GM19240 (cell line): ENCODE measurements around the gene KCNN4.
"Not testable (repeated sequence)": the region's sequence is repeated elsewhere in the genome, so short reads cannot be mapped to it uniquely, and the experiment has no call there.

ENCODE experiments used
- DNase-seq: peaks from one replicate; pipeline ENCODE4 v3.0.0; 2011; ENCODE audit warnings: low spot score; ENCODE audit not compliant: insufficient read length

Gene KCNN4

DNA sequence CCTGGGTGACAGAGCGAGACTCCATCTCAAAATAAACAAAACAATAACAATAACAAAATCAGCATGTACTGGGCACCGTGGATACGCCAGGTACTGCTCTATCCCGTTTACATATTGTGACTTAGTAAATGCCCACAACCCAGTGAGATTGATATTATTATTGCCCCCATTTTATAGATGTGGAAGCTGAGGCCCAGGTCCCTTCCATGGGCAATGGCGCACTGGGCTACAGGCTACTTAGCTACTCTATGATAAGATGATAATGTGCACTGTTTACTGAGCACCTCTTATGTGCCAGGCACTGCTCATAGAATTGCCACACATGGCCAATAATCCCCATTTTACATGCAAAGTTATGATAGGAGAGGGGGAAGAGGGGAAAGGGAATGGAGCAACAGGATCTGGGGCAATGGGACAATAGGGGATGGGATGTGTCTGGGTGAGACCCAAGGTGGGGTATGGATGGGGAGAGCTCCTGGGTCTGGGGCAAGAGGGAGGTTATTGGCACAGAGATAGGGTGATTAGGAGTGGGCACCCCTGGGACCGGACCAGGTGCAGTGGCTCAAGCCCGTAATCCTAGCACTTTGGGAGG is 5.4 kb downstream of the KCNN4 start:
- DNase-seq: no peak

DNA sequence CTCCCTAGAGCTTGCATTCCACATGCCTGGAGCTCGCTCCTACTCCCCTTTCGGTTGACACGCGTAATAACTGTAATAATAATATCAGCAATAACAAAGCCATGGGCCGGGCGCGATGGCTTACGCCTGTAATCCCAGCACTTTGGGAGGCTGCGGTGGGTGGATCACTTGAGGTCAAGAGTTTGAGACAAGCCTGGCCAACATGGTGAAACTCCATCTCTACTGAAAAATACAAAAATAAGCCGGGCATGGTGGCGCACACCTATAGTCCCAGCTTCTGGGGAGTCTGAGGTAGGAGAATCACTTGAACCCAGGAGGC is 5.9 kb downstream of the KCNN4 start:
- not testable (repeated sequence) for DNase-seq

DNA sequence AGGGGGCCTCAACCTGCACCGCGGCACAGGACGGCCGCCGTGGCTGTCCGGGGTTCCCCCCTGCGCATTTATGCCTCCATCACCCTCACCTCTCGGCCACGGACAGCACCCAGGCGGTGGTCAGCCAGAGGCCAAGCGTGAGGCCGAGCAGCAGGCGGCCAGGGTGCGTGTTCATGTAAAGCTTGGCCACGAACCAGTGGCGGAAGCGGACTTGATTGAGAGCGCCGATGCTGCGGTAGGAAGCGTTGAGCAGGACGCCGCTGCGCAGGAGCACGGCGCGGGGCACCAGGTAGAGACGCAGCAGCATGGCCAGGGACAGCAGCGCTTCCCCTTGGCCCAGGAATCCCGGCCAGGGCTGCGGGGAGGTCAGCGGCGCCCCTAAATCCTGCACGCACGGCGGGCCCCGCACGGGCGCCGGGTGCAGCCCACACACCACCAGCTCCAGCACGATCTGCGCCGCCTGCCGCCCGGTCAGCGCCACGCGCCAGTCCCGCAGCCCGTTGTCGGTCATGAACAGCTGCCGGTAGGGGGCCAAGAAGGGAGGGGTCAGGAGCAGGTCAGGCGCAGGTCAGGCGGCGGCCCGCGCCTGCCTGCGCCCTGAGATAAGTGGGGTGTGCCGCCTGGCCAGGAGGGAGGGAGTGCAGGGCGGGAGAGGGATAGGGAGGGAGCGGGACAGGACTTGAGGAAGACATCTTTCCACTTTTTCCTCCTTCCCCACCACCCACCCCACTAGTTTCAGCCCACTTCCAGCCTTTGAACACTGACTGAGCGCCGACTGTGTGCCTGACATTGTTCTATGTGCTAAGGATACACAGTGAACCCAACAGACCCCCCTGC is 6.5 kb downstream of the KCNN4 start:
- no peak for DNase-seq

DNA sequence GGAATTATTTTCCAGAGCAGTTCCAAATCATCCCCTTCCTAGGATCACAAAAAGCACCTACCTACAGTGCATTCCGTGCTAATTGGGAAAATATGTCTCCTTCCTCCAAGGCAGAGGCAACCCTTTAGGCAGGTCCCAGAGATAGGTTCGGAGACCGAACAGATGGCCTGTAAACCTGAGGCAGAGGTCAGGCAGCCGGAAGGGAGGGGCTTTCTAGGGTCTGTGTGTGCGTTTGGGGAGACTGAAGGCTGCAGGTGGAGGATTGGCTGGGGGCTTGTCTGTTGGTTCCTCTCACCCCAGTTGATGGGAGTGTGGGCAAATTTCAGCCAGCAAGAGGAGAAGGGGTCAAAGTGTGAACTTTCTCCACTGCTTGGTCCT is 7.1 kb downstream of the KCNN4 start:
- DNase-seq: no peak

DNA sequence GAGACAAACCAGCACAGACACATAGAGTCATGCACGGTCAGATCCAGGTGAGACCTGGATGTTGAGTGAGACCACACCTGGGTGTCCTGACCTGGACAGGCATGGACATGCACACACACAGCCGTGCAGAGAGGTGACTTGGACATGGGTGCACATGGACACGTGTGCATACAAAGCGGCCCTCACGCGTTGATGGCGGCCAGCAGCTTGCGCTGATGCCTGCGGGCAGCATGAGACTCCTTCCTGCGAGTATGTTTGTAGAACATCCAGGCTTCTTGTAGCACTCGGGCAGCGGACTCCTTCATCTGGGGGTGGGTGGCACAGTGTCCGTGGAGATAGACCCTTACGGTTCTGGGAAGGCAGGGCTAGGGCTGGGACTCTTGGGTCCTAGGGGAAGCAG is 11.5 kb downstream of the KCNN4 start:
- DNase-seq: no peak

DNA sequence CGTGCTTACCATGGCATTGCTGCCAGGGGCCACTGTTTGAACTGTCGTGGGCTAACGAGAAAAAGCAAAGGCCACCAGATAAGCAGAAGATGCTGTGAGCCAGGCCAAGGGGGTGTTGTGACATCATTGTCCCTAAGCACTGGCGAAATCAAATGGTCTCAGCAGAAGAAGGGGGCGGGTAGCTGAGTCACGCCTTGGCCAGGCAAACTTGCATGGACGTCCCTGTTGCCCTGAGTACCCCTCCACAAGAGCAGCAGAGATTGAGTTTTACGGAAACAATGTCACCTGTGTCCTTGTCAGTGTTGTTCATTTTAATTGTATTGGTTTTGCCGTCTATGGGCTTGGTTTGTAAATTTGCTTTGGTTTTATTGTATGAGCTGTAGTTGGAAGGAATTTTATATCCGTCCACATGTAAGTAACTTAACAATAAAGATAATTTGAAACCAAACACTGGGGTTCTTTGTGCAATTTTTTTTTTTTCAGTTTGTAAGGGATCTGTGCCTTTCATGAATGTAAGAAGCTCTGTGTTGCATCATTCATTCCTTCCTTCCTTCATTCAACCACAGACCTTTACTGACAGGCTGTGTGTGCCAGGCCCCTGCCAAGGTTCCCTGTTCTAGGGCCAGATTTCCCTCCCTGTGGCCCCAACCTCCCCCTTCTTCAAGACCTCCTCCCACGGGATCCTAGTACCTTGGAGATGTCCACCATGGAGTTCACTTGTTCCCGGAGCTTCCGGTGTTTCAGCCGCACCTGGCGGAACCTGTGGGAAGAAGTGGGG is 12.3 kb downstream of the KCNN4 start:
- no peak for DNase-seq

DNA sequence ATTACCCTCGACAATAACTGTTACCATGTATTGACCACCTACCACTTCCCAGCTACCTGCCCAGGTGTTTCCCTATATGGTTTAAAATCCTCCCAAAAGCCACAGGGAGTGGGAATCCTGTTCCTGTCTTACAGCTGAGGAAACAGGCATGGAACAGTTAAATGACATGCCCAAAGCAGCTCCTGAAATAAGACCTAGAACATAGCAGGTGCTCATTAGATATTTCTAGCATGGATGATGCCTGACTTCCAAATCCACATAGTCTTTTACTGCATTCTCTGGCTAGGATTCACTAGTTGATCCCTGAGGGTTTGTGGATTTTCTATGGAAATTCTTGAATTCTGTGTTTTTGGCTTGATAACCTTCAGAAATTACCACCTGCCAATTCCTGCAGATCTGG is 13.0 kb downstream of the KCNN4 start:
- DNase-seq: no peak

DNA sequence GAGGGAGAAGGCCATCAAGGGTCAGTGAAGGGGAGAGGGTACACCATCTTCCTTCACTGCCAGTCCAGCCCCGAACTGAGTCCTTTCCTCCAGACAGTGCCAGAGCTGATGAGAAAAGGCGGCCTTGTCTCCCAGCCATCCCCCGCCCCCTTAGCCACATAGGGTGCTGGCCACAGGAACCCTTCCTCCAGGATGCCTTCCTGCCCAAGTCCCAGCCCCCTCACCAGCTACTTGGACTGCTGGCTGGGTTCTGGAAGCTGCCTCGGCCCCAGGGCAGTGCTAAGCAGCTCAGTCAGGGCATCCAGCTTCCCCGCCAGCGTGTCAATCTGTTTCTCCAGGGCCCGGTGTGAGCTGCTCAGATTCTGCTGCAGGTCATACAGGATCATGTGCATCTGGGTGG is 13.5 kb downstream of the KCNN4 start:
- no peak for DNase-seq

DNA sequence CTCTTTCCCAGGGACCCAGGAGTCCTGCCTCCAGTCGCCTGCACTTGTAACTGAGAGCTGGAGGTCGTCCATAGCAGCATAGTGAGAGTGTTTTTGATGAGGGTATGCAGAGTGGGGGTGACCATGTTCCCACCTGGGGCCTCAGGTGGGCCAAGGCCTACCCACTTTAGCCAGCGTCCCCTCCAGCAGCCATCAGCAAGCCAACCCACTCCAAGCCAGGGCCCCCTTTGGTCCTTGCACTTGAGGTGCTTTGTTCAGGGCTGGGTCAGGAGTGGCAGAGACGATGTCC is 14.1 kb downstream of the KCNN4 start:
- no peak for DNase-seq

DNA sequence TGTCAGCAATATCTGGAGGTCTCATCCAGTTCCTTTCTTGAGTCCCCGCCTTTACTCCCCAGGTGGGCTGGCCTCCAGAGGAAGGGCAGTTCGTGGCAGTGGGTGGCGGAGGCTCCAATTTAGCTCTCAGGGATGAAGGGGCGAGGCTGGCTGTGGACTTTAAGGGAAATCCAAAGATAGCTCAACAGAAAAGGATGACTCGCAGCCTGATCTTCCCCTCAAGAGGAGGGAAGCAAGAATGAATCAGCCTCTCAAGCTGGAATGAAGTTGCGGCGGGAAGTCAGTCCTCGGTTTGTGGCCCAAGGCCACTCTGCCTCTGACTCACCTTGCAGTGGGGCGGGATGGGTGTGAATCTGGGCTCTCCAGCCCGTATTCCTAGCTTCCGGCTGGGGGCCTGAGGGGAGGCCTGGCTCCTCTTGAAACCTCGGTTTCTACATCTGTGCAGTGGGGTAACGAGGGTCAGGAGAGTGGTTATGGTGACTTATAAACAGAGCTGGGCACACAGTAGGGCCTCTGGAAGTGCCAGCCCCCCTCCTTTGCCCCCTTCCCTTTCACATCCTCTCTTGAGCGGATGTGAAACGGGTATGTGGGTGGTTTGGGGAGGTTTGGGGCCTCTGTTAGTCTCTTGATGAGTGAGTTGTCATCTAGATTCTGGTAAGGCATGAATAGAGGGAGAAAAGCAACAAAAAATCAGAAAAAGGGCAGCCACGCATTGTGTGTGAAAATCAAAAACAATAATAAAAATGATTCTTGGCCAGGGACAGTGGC is 15.5 kb downstream of the KCNN4 start:
- DNase-seq: no peak

DNA sequence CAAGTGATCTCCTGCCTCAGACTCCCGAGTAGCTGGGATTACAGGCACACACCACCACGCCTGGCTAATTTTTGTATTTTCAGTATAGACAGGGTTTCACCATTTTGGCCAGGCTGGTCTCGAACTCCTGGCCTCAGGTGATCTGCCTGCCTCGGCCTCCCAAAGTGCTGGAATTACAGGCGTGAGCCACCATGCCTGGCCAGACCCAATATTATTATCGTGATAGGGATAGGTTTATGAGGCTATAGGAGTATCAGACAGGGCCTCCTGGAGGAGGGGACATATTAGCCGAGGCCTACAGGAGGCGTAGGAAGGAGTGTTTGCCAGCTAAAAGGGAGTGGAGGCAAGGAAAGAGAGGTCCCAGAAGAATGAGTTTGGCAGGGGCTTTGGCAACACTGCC is 16.1 kb downstream of the KCNN4 start:
- not testable (repeated sequence) for DNase-seq

DNA sequence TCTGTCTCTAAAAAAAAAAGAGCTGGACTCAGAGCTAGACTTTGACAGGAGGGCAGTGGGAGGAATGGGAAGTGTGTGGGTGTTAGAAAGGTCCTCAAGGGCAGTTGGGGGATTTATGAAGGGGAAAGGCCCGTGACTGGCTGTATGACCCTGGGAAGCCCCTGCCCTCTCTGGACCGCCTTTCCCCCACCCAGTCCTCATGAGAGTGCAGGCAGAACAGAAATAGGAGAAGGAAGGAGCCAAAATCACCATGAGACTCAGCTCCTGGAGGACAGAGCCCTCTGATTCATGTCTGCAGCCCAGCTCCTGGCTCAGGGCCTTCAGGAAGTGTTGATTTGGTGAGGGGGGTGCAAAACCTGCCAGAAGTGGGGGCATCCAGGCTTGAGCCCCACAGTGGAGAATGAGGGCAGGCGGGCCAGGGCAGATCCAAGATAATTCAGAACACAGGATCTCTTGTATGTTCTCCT is 17.3 kb downstream of the KCNN4 start:
- DNase-seq: no peak

DNA sequence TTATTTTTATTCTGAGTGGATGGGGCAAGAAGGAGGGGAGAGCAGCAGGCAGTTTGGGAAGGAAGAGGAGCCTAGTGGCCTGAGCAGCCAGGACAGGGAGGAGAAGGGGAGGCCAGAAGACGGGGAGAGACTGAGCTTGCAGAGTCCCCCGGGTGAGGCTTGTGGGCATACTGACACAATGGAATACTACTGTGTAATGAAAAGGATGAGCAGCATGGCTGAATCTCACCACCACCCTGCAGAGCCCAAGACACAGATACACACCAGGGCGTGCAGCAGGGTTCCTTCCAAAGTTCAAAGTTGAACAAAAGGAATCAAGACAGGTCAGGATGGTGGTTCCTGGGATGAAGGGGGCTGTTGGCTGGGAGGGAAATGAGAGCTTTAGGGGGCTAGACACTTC is 18.0 kb downstream of the KCNN4 start:
- no peak for DNase-seq

DNA sequence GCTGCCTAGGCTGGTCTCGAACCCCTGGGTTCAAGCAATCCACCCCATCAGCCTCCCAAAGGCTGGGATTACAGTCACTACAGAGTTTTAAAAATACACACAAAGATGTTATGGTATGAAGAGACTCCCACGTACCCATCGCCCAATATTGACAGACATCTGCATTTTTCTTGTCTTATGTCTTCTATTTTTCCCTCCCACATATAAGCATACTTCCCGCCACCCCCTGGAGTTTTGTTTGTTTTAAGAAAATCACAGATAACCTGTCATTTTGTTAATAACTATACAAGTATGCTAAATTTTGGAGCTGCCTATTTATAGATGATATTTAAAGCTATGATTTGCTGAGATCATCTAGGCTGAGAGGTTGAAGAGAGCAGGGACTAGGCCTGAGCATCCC is 19.8 kb downstream of the KCNN4 start:
- DNase-seq: no peak

DNA sequence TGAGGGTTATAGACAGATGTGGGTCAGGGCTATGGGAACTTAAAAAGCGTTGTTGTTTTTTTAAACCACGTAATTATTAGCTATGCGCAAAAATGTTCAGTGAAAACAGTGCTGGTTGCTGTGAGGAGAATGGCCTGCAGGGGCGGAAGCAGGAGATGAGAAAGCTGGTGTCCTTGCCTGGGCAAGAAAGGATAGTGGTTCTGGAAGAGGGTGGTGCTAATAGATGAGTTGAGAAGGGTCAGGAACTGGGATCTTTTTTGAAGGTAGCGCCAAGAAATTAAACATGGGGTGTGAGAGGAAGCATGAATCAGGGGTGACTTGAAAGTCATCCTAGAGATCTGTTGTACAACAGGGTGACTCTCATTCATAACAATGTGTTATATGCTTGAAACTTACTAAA is 21.3 kb downstream of the KCNN4 start:
- DNase-seq: no peak

DNA sequence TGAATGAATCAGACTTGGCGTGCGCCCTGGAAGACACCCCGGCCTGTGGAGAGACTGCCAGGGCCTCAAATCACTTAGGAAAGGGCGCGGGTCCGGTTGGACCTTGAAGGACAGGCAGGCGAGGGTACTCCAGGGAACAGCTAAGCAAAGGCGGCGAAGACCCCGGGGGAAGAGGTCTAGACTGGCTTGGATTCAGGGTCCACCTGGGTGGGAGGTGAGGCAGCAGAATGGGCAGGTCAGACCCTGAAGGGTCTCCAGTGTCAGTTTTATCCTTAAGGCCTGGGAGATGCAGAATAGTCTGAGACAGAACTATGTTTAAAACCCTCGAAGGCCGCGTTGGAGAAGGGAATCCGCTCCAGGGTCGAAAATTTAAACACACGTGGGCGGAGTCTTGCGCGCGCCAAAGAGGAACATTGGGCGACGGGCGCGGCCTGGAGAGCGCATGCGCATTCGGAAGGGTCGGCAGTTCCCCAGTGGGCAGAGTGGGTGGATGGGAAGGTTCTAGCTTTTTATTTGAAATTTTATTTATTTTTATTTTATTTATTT is 25.4 kb downstream of the KCNN4 start:
- DNase-seq: no peak

DNA sequence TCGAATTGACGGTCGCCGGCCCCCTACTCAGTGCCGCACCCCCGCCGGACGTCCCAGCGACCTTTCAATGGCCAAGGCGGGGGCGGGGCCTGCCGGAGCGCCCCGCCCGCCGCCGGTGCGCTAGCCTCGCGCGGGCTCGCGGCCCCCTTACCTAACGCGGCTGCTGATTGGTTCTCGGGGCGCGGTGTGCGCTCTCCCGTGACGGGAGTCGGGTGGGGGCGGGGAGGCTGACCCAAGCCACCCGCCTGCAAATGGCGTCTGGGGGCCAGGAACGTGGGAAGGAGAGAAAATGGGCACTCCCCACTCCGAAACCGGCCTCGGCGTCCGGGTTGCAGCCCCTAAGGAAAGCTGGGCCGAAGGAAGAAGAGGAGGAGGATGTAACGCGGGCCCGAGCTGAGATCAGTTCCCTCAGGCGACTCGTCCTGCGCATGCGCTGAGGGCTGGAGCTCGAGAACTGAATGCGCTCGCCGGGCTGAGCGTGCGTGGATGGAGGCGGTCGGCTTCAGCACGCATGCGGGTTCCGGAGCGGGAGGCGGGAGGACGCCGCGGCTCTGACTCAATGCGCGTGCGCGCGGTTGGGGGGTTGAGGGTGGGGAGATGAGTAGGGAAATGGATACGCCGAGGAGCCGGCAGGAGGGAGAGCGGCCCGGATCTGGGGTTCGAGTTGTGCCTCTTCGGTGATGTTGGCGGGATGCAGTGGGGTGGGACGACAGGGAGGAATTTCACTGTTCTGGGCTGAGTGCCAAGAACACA is 26.1 kb downstream of the KCNN4 start, which contains the start of gene SMG9:
Gene SMG9, minus strand, starts transcription at position 460 of the 753 bp plus-strand sequence. CDS start 4,221 bp downstream, outside the sequence.
- DNase-seq: no peak

DNA sequence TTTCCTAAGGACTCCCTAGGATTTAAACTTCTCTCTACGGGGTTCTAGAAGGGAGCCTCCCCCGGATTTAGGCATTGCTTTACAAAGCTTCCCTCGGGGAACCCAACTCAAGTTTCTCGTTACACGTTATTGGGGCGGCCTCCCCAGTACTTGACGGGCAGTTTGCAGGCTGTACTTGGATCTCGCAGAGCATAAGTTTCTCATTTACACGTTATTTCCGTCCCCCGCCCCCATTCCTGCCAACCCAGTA is 26.6 kb downstream of the KCNN4 start:
- no peak for DNase-seq

DNA sequence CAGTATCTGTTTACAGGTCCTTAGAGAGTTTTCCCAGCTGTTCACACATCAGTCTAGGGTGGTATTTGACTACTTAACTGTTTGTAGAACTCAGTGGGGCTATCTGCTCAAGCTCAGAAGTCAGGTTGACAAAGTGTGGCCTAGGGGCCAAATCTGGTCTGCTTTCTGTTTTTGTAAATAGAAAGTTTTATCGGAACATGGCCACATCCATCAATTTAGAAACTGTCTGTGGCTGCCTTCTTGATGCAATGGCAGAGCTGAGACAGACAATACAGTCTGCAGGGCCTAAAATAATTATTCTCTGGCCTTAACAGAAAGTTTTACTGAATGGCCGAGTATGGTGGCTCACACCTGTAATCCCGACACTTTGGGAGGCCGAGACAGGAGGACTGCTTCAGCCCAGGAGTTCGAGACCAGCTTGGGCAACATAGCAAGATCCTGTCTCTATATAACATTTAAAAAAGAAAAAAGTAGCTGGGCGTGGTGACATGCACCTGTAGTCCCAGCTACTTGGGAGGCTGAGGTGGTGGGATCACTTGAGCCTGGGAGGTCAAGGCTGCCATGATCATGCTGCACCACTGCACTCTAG is 28.4 kb downstream of the KCNN4 start:
- no peak for DNase-seq

DNA sequence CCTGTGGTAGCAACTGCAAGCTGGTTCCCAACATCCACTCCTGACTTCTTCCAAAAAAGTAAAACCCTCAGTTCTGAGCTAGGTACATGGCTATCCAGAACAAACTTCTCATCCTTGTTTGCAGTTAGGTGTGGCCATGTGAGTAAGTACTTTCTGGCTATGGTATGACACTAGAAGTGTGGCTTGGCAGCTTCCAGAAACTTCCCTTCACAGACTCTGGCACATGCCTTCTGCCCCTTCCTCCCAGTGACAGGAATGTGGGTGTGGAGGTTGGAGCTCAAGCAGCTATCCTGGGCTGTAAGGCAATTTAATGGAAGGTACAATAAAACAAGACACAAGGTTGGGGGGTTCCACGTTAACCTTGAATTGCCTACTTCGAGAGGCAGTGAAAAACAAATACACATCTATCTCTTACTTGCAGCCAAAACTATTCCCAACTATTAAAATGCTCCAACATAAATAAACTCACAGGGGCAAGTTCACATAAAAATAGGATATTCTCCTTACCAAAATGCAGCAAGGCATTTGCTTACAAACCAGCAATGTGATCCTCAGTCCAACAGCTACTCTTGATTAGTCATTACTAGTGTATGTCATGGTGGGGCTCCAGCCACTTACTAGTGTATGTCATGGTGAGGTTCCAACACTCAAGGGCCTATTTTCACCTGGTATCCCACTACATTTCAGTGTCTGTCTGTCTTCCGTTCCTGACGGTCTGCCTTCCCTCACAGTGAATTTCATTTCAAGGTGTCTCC is 29.1 kb downstream of the KCNN4 start:
- no peak for DNase-seq
